DND-41 (cell line): ENCODE measurements around the gene SLC66A2.

ENCODE experiments used
- ATAC-seq: fragments of 200-7000 bp; cut with Tn5 transposase; 3 replicates; pipeline ENCODE4 v1.9.1; 2021; ENCODE audit warnings: low read depth; ENCODE audit not compliant: insufficient read depth
- DNase-seq: peaks from one replicate; pipeline ENCODE4 v3.0.0-alpha.2; 2020
- H2AFZ ChIP-seq: 2 replicates; pipeline ENCODE4 v1.6.0; 2012; ENCODE audit warnings: low read depth, low read length
- H3K27ac ChIP-seq: 2 replicates; pipeline ENCODE4 v1.5.1; 2012; ENCODE audit warnings: low read length, inconsistent platforms
- H3K27me3 ChIP-seq: fragments of 200-600 bp; sonication (generic); 2 replicates; pipeline ENCODE4 v1.6.0; 2012; ENCODE audit warnings: low read length, mild to moderate bottlenecking, inconsistent platforms; ENCODE audit not compliant: insufficient read depth, poor library complexity
- H3K36me3 ChIP-seq: 2 replicates; pipeline ENCODE4 v1.5.1; 2012; ENCODE audit warnings: low read length, inconsistent platforms; ENCODE audit not compliant: insufficient read depth
- H3K4me1 ChIP-seq: 2 replicates; pipeline ENCODE4 v1.5.1; 2012; ENCODE audit warnings: mild to moderate bottlenecking, low read length; ENCODE audit not compliant: insufficient read depth
- H3K4me2 ChIP-seq: 2 replicates; pipeline ENCODE4 v1.6.0; 2012; ENCODE audit warnings: mild to moderate bottlenecking, moderate library complexity, low read length, inconsistent platforms; ENCODE audit not compliant: insufficient read depth
- H3K4me3 ChIP-seq, 2 experiments: fragments of 200-600 bp in 1 of 2; shearing (Covaris generic) in 1 of 2; 2 replicates each; pipeline ENCODE4 v1.5.1; 2012 to 2016; ENCODE audit warnings: inconsistent platforms in 2 of 2, low read length in 2 of 2, mild to moderate bottlenecking in 2 of 2, low read depth in 1 of 2, moderate library complexity in 1 of 2
- H3K79me2 ChIP-seq: 2 replicates; pipeline ENCODE4 v1.6.0; 2012; ENCODE audit warnings: low read length, inconsistent platforms; ENCODE audit not compliant: insufficient read depth
- H3K9ac ChIP-seq: 2 replicates; pipeline ENCODE4 v1.6.0; 2012; ENCODE audit warnings: low read depth, mild to moderate bottlenecking, inconsistent platforms, low read length, moderate library complexity
- H3K9me3 ChIP-seq: 2 replicates; pipeline ENCODE4 v1.5.1; 2012; ENCODE audit warnings: low read length, moderate library complexity, mild to moderate bottlenecking, inconsistent platforms; ENCODE audit not compliant: insufficient read depth, severe bottlenecking
- H4K20me1 ChIP-seq: 2 replicates; pipeline ENCODE4 v1.6.0; 2012; ENCODE audit warnings: low read length; ENCODE audit not compliant: insufficient read depth
- CTCF ChIP-seq: IDR thresholded peaks from 2 replicates; pipeline ENCODE4 v1.5.1; 2012; ENCODE audit warnings: borderline replicate concordance, low read length, moderate library complexity, mild to moderate bottlenecking; ENCODE audit not compliant: poor library complexity, severe bottlenecking; ENCODE audit errors: extremely low read depth
- EZH2 ChIP-seq: IDR thresholded peaks from 3 replicates; pipeline ENCODE4 v1.6.1; 2012; ENCODE audit warnings: borderline replicate concordance, low read depth, mild to moderate bottlenecking, moderate library complexity, low read length, inconsistent platforms; ENCODE audit not compliant: severe bottlenecking

The SLC66A2 gene

GRCh38 chr18:79941473-79942119, 9.9 kb downstream of the SLC66A2 start:
- Histone ChIP-seq H3K9ac (no peak overlapping the region), H3K36me3 (peaks cover 79% of the 10 kb centered on the region), H4K20me1 (peaks cover 48% of the 10 kb centered on the region), H3K4me3 (no peak overlapping the region), H2AFZ (no peak overlapping the region), H3K27me3 (no peaks in the 10 kb centered on the region), H3K4me1 (peaks cover 7% of the 10 kb centered on the region), H3K9me3 (peaks cover 3% of the 10 kb centered on the region), H3K4me2 (no peak overlapping the region), H3K79me2 (peaks cover 82% of the 10 kb centered on the region), H3K27ac (no peak overlapping the region)
- ATAC-seq (no peak), DNase-seq (no peak)
- TF ChIP-seq EZH2: no peak
- no peak for TF ChIP-seq CTCF

GRCh38 chr18:79940814-79941472, 10.5 kb downstream of the SLC66A2 start:
- no peak for TF ChIP-seq EZH2
- TF ChIP-seq CTCF: no peak
- Histone ChIP-seq H3K4me2 (no peak overlapping the region), H3K36me3 (peaks cover 85% of the 10 kb centered on the region)

GRCh38 chr18:79940126-79940813, 11.2 kb downstream of the SLC66A2 start:
- DNase-seq (no peak), ATAC-seq (no peak)
- Histone ChIP-seq H3K4me1 (peaks cover 4% of the 10 kb centered on the region), H3K27ac (no peak overlapping the region), H3K27me3 (no peaks in the 10 kb centered on the region), H3K79me2 (peaks cover 82% of the 10 kb centered on the region), H3K9me3 (peaks cover 8% of the 10 kb centered on the region), H3K9ac (no peak overlapping the region), H4K20me1 (peaks cover 45% of the 10 kb centered on the region), H2AFZ (no peak overlapping the region), H3K4me3 (no peak overlapping the region), H3K36me3 (peaks cover 85% of the 10 kb centered on the region), H3K4me2 (no peak overlapping the region)
- TF ChIP-seq CTCF (no peak), EZH2 (no peak)

More at GRCh38 chr18:79940814-79941472, 10.5 kb downstream of the SLC66A2 start:
- no peak for DNase-seq
- H2AFZ ChIP-seq: no peak overlapping the region
- H3K9ac ChIP-seq: no peak overlapping the region
- peaks cover 82% of the 10 kb centered on the region for H3K79me2 ChIP-seq
- peaks cover 49% of the 10 kb centered on the region for H4K20me1 ChIP-seq
- H3K27me3 ChIP-seq: no peaks in the 10 kb centered on the region
- no peak overlapping the region for H3K4me3 ChIP-seq
- ATAC-seq: no peak
- peaks cover 5% of the 10 kb centered on the region for H3K9me3 ChIP-seq
- peaks cover 7% of the 10 kb centered on the region for H3K4me1 ChIP-seq
- H3K27ac ChIP-seq: no peak overlapping the region
